GM12878 (cell line): ENCODE data around the gene SNX22. TPM values are rescaled to one million over a fixed set of nuclear protein-coding genes. Genes with fewer than 3 reads are reported as not detected.

ENCODE experiments used
- ATAC-seq: fragments of 200-7000 bp; cut with Tn5 transposase; 3 replicates; pipeline ENCODE4 v1.9.1; 2020; ENCODE audit warnings: mild to moderate bottlenecking, moderate library complexity
- BruUV-seq: library from RNA; stranded (reverse); fragments of 400-500 nt; replicated peaks from 2 replicates; lab custom pipeline; 2021; lab: Mats Ljungman, UMichigan
- CTCF ChIA-PET: fragments of 300-600 bp; sonication (Branson Sonifier 250); formaldehyde crosslinking; extraction: SDS; loops from one replicate; lab custom pipeline; 2021; ENCODE audit warnings: inconsistent platforms; lab: Yijun Ruan, JAX
- POLR2A ChIA-PET: fragments of 350-600 bp; formaldehyde crosslinking; extraction: SDS; loops from one replicate; lab custom pipeline; 2021; ENCODE audit warnings: inconsistent platforms; lab: Charles Lee
- RAD21 ChIA-PET: fragments of 300-600 bp; sonication (Branson Sonifier 250); formaldehyde crosslinking; loops from one replicate; lab custom pipeline; 2023; ENCODE audit warnings: antibody characterized with exemption; ENCODE audit not compliant: unreplicated experiment; lab: Charles Lee
- SMC1A ChIA-PET: fragments of 300-600 bp; sonication (Branson Sonifier 250); formaldehyde crosslinking; loops from one replicate; lab custom pipeline; 2023; ENCODE audit not compliant: unreplicated experiment, uncharacterized antibody; lab: Charles Lee
- DNase-seq: peaks from one replicate; pipeline ENCODE4 v3.0.0-alpha.2; 2011; ENCODE audit warnings: low read depth, low spot score
- FAIRE-seq: peaks from 3 replicates; lab custom pipeline; 2011; peaks lifted over from hg19 to GRCh38; lab: Jason Lieb, UNC
- H2AFZ ChIP-seq: 2 replicates; pipeline ENCODE4 v1.6.0; 2011; ENCODE audit warnings: low read depth, low read length, control low read depth; ENCODE audit not compliant: control insufficient read depth
- H3K27ac ChIP-seq: 2 replicates; pipeline ENCODE4 v1.5.1; 2011; ENCODE audit warnings: control low read depth; ENCODE audit not compliant: control insufficient read depth, insufficient read depth
- H3K27me3 ChIP-seq, 2 experiments: replicated peaks in 1 of 2; 2 replicates each; pipeline versions ENCODE4 v1.6.0 to v1.6.1; 2011; ENCODE audit warnings: low read length in 1 of 2; ENCODE audit not compliant: control insufficient read depth in 2 of 2, insufficient read depth in 2 of 2
- H3K36me3 ChIP-seq, 2 experiments: 2 replicates each; pipeline ENCODE4 v1.5.1; 2011; ENCODE audit warnings: low read length in 1 of 2; ENCODE audit not compliant: control insufficient read depth in 2 of 2, insufficient read depth in 2 of 2
- H3K4me1 ChIP-seq: 2 replicates; pipeline ENCODE4 v1.6.1; 2011; ENCODE audit warnings: mild to moderate bottlenecking, low read length, moderate library complexity, mixed read lengths; ENCODE audit not compliant: control insufficient read depth, insufficient read depth
- H3K4me2 ChIP-seq: 2 replicates; pipeline ENCODE4 v1.6.0; 2011; ENCODE audit warnings: control low read depth; ENCODE audit not compliant: control insufficient read depth, insufficient read depth
- H3K4me3 ChIP-seq: fragments of 200-600 bp; sonication (generic); 2 replicates; pipeline ENCODE4 v1.5.1; 2016
- H3K79me2 ChIP-seq: 2 replicates; pipeline ENCODE4 v1.6.0; 2011; ENCODE audit warnings: low read length; ENCODE audit not compliant: control insufficient read depth, insufficient read depth
- H3K9ac ChIP-seq: 2 replicates; pipeline ENCODE4 v1.8.0; 2011; ENCODE audit warnings: low read length, control low read depth, mixed read lengths; ENCODE audit not compliant: control insufficient read depth, insufficient read depth
- H3K9me3 ChIP-seq: replicated peaks from 3 replicates; pipeline ENCODE4 v1.5.1; 2011; ENCODE audit warnings: mild to moderate bottlenecking, low read length; ENCODE audit not compliant: control insufficient read depth, insufficient read depth
- H4K20me1 ChIP-seq: 2 replicates; pipeline ENCODE4 v1.6.0; 2011; ENCODE audit not compliant: control insufficient read depth, insufficient read depth
- CHD1 ChIP-seq: IDR thresholded peaks from 2 replicates; pipeline ENCODE4 v1.6.1; 2012; ENCODE audit warnings: low read depth, low read length, improper control_type of control experiment
- EGR1 ChIP-seq, 2 experiments: IDR thresholded peaks; 1 replicate in 1 of 2; 2 replicates in 1 of 2; pipeline ENCODE4 v1.6.1; 2011 to 2012; ENCODE audit warnings: low read depth in 2 of 2, low read length in 2 of 2, borderline replicate concordance in 1 of 2, mild to moderate bottlenecking in 1 of 2, moderate library complexity in 1 of 2
- ESRRA ChIP-seq: IDR thresholded peaks from 2 replicates; pipeline ENCODE4 v1.6.1; 2012; ENCODE audit warnings: mild to moderate bottlenecking, low read length, improper control_type of control experiment
- FOS ChIP-seq: IDR thresholded peaks from 3 replicates; pipeline ENCODE4 v1.6.1; 2011; ENCODE audit warnings: borderline replicate concordance; ENCODE audit not compliant: insufficient read length; ENCODE audit errors: extremely low read depth
- LARP7 ChIP-seq: fragments of 450-650 bp; IDR thresholded peaks from 2 replicates; pipeline ENCODE4 v1.6.1; 2017; ENCODE audit warnings: mild to moderate bottlenecking
- MXI1 ChIP-seq: fragments of 150-350 bp; IDR thresholded peaks from 2 replicates; pipeline ENCODE4 v1.6.1; 2011; ENCODE audit warnings: low read depth, mild to moderate bottlenecking, inconsistent platforms, low read length, improper control_type of control experiment
- NBN ChIP-seq: fragments of 450-650 bp; IDR thresholded peaks from 2 replicates; pipeline ENCODE4 v1.6.1; 2016
- NFYA ChIP-seq: IDR thresholded peaks from 2 replicates; pipeline ENCODE4 v1.6.1; 2011; ENCODE audit warnings: low read depth, mild to moderate bottlenecking, low read length, improper control_type of control experiment, borderline replicate concordance
- RFX5 ChIP-seq: IDR thresholded peaks from 2 replicates; pipeline ENCODE4 v1.6.1; 2011; ENCODE audit warnings: low read depth, low read length, improper control_type of control experiment
- SMAD1 ChIP-seq: fragments of 450-650 bp; IDR thresholded peaks from 2 replicates; pipeline ENCODE4 v1.6.1; 2018; ENCODE audit warnings: mild to moderate bottlenecking, low read depth; ENCODE audit not compliant: partially characterized antibody
- WGBS: methylation state at CpG from one replicate; pipeline ENCODE4 v1.1.6; 2016; ENCODE audit warnings: low lambda C conversion rate; ENCODE audit not compliant: insufficient replicate concordance, insufficient coverage; ENCODE audit errors: missing lambda C conversion rate; 5-methylcytosine and 5-hydroxymethylcytosine counted together
- in situ Hi-C: fragments of 300-500 bp; cut with MboI; formaldehyde crosslinking; loops from 9 replicates; pipeline ENCODE4 v1.14.3; 2018; ENCODE audit warnings: mixed read lengths
- intact Hi-C: fragments of 100-400 bp; cut with micrococcal nuclease; formaldehyde crosslinking; loops from one replicate; pipeline ENCODE4 v1.14.2; 2022; ENCODE audit not compliant: unreplicated experiment
- polyA plus RNA-seq, 11 experiments: library from polyadenylated mRNA; depleted of rRNA in 4 of 11; unstranded in 6 of 11; stranded (reverse) in 5 of 11; fragments of >200 nt; fragmentation: Nextera tagmentation in 4 of 11; fragmentation: Illumina TruSeq in 1 of 11; extraction: Ambion mirVana in 4 of 11; extraction: Trizol in 1 of 11; gene quantifications; 1 replicate in 1 of 11; 2 replicates in 10 of 11; pipeline versions ENCODE4 v1.2.1 to v1.2.3, GENCODE V29; 2011 to 2016; ENCODE audit warnings: inconsistent platforms in 2 of 11, missing spikeins in 2 of 11, low read depth in 1 of 11
- total RNA-seq, 4 experiments: library from RNA; depleted of rRNA in 3 of 4; stranded (reverse); fragments of >200 nt in 3 of 4; fragmentation: Illumina TruSeq in 1 of 4; extraction: Trizol in 1 of 4; gene quantifications; 2 replicates each; pipeline versions ENCODE4 v1.2.1 to v1.2.3, GENCODE V29; 2013 to 2021
- TF ChIP-seq, protein P1 (sequence below): IDR thresholded peaks from 2 replicates; pipeline ENCODE4 v1.6.1; 2012; ENCODE audit warnings: mild to moderate bottlenecking, low read depth, low read length
- TF ChIP-seq, protein P2 (sequence below): fragments of 450-650 bp; IDR thresholded peaks from 2 replicates; pipeline ENCODE4 v1.6.1; 2014; ENCODE audit warnings: mild to moderate bottlenecking

Gene SNX22
- total and polyA plus RNA-seq, 10 of the 15 experiments (the other 5 are each of a cell fraction or from before 2014, with no cell fraction given), result 4.4 to 29.0 (median 8.7) TPM

DNA sequence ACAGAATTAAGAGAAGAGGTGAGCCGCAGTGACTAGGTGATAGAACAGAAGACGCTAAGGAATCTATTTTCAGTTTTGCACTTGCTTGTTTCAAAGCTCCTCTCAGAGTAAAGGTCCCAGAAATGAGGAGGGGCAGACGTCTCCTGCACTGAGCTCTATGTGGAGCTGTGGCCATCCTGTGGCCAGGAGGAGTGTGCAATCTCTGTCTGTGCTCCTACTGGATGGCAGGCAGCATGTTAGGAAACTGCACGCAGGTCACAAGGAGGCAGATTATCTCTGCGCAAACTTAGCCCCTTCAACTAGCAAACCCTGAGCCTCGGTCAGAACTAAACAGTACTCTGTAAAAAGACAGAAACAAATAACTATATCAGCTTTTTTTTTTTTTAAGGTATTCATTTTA is 42.4 kb downstream of the SNX22 start:
- POLR2A ChIA-PET, result interaction anchor here (0.6 to 0.9 kb wide), 2 partner anchors 40 to 77 kb away, joined by 3 read pairs; no protein-coding TSS in a partner anchor
- ATAC-seq, result no peak
- Histone ChIP-seq H3K27ac (no peak overlapping the region), H3K9me3 (no peaks in the 10 kb centered on the region), H3K4me3 (no peak overlapping the region), H3K4me2 (no peak overlapping the region)
- TF ChIP-seq CHD1 (no peak), LARP7 (no peak), MXI1 (no peak), ESRRA (no peak), FOS (no peak), RFX5 (no peak), EGR1 (IDR thresholded peaks at IDR 0.05; ENCODE audit: borderline replicate concordance in 1 of 2, low read depth in 2 of 2, low read length in 2 of 2) (no peak), SMAD1 (no peak), NBN (no peak), NFYA (no peak)
- TF ChIP-seq, protein P1, sequence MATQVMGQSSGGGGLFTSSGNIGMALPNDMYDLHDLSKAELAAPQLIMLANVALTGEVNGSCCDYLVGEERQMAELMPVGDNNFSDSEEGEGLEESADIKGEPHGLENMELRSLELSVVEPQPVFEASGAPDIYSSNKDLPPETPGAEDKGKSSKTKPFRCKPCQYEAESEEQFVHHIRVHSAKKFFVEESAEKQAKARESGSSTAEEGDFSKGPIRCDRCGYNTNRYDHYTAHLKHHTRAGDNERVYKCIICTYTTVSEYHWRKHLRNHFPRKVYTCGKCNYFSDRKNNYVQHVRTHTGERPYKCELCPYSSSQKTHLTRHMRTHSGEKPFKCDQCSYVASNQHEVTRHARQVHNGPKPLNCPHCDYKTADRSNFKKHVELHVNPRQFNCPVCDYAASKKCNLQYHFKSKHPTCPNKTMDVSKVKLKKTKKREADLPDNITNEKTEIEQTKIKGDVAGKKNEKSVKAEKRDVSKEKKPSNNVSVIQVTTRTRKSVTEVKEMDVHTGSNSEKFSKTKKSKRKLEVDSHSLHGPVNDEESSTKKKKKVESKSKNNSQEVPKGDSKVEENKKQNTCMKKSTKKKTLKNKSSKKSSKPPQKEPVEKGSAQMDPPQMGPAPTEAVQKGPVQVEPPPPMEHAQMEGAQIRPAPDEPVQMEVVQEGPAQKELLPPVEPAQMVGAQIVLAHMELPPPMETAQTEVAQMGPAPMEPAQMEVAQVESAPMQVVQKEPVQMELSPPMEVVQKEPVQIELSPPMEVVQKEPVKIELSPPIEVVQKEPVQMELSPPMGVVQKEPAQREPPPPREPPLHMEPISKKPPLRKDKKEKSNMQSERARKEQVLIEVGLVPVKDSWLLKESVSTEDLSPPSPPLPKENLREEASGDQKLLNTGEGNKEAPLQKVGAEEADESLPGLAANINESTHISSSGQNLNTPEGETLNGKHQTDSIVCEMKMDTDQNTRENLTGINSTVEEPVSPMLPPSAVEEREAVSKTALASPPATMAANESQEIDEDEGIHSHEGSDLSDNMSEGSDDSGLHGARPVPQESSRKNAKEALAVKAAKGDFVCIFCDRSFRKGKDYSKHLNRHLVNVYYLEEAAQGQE, result no peak
- TF ChIP-seq, protein P2, sequence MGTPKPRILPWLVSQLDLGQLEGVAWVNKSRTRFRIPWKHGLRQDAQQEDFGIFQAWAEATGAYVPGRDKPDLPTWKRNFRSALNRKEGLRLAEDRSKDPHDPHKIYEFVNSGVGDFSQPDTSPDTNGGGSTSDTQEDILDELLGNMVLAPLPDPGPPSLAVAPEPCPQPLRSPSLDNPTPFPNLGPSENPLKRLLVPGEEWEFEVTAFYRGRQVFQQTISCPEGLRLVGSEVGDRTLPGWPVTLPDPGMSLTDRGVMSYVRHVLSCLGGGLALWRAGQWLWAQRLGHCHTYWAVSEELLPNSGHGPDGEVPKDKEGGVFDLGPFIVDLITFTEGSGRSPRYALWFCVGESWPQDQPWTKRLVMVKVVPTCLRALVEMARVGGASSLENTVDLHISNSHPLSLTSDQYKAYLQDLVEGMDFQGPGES, result no peak
- TF ChIP-seq, all 136 proteins: peak for 0
- no peak for FAIRE-seq
- SMC1A ChIA-PET, result interaction anchor here (1.1 to 1.6 kb wide), 2 partner anchors 10 to 17 kb away, joined by 3 to 5 read pairs; no protein-coding TSS in a partner anchor
- CTCF ChIA-PET, result interaction anchor here (0.7 kb wide), 1 partner anchor 9 kb away, joined by 3 read pairs; no protein-coding TSS in a partner anchor
- Histone ChIP-seq H2AFZ (no peak overlapping the region), H3K36me3 (peaks cover 0 to 5% of the 10 kb centered on the region in 2 experiments), H3K9ac (no peak overlapping the region), H3K79me2 (no peaks in the 10 kb centered on the region), H3K27me3 (no peaks in the 10 kb centered on the region), H4K20me1 (no peaks in the 10 kb centered on the region), H3K4me1 (no peaks in the 10 kb centered on the region)
- 89% methylated on average over 6 of the region's 6 CpGs for WGBS
- no TSS peak for BruUV-seq
- no peak for DNase-seq
- RAD21 ChIA-PET, result interaction anchor here (0.8 kb wide), 1 partner anchor 488 kb away, joined by 3 read pairs; no protein-coding TSS in a partner anchor
- in situ Hi-C loops, result no loop called here
- intact Hi-C loops, result no loop called here
